ENCODE data around the gene SBSN.

The SBSN gene

GRCh38 chr19:35555301-35556005 lies 27.3 kb upstream of the SBSN start:
- no peak for DNase-seq (ENCODE audit: low spot score)

GRCh38 chr19:35554076-35554475 lies 26.0 kb upstream of the SBSN start:
- DNase-seq (ENCODE audit: low spot score), result no peak

- DNase-seq (ENCODE audit: low spot score), result no peak
Measured at GRCh38 chr19:35553385-35554000, 25.4 kb upstream of the SBSN start.

GRCh38 chr19:35552534-35553384 lies 24.6 kb upstream of the SBSN start:
- no peak for DNase-seq (ENCODE audit: low spot score)

GRCh38 chr19:35551091-35551810 lies 23.1 kb upstream of the SBSN start:
- DNase-seq (ENCODE audit: low spot score), result no peak

- DNase-seq (ENCODE audit: low spot score), result no peak
Measured at GRCh38 chr19:35549879-35550523, 21.9 kb upstream of the SBSN start.

- DNase-seq (ENCODE audit: low spot score), result peak; percentile 85
Measured at GRCh38 chr19:35549174-35549788, 21.2 kb upstream of the SBSN start.

GRCh38 chr19:35546532-35546931 lies 18.4 kb upstream of the SBSN start:
- no peak for DNase-seq (ENCODE audit: low spot score)

GRCh38 chr19:35545855-35546381 lies 17.8 kb upstream of the SBSN start:
- DNase-seq (ENCODE audit: low spot score), result peak; percentile 10

GRCh38 chr19:35545001-35545854 lies 17.1 kb upstream of the SBSN start, which contains the start of gene TMEM147:
TMEM147 (plus strand) TSS chr19:35545626; CDS start chr19:35545740, 114 bp downstream.
- DNase-seq (ENCODE audit: low spot score), result peak; percentile 74

- DNase-seq (ENCODE audit: low spot score), result no peak
Measured at GRCh38 chr19:35544110-35544802, 16.1 kb upstream of the SBSN start.

- no peak for DNase-seq (ENCODE audit: low spot score)
Measured at GRCh38 chr19:35543280-35544109, 15.4 kb upstream of the SBSN start.

- no peak for DNase-seq (ENCODE audit: low spot score)
Measured at GRCh38 chr19:35542209-35542608, 14.1 kb upstream of the SBSN start.

- no peak for DNase-seq (ENCODE audit: low spot score)
Measured at GRCh38 chr19:35540356-35540927, 12.3 kb upstream of the SBSN start.

GRCh38 chr19:35539850-35540249 lies 11.7 kb upstream of the SBSN start:
- no peak for DNase-seq (ENCODE audit: low spot score)

- no peak for DNase-seq (ENCODE audit: low spot score)
Measured at GRCh38 chr19:35539314-35539713, 11.2 kb upstream of the SBSN start.

- DNase-seq (ENCODE audit: low spot score), result no peak
Measured at GRCh38 chr19:35534803-35535480, 6.8 kb upstream of the SBSN start.

Data from hematopoietic multipotent progenitor cell treated with erythropoietin and hydrocortisone succinate and interleukin-3 and kit ligand, for 15 days (in vitro differentiated cells).